Vagina (tissue), 2 donors: ENCODE results near the gene ASPG.

ENCODE experiments used
- POLR2AphosphoS5 ChIP-seq, 2 donors: sonication (generic); formaldehyde crosslinking; IDR thresholded peaks; one replicate each; pipeline ENCODE4 v1.9.0; 2017; ENCODE audit warnings: antibody characterized with exemption in 2 of 2, mild to moderate bottlenecking in 2 of 2, low read depth in 1 of 2; ENCODE audit not compliant: insufficient read depth in 1 of 2
- TF ChIP-seq, protein P1 (sequence below), 3 experiments: fragments of 450-650 bp in 2 of 3; fragments of 200-600 bp in 1 of 3; sonication (generic) in 1 of 3; IDR thresholded peaks; one replicate each; pipeline ENCODE4 v1.5.1; 2017 to 2019; ENCODE audit warnings: antibody characterized with exemption in 3 of 3, mild to moderate bottlenecking in 2 of 3, moderate library complexity in 2 of 3

DNA sequence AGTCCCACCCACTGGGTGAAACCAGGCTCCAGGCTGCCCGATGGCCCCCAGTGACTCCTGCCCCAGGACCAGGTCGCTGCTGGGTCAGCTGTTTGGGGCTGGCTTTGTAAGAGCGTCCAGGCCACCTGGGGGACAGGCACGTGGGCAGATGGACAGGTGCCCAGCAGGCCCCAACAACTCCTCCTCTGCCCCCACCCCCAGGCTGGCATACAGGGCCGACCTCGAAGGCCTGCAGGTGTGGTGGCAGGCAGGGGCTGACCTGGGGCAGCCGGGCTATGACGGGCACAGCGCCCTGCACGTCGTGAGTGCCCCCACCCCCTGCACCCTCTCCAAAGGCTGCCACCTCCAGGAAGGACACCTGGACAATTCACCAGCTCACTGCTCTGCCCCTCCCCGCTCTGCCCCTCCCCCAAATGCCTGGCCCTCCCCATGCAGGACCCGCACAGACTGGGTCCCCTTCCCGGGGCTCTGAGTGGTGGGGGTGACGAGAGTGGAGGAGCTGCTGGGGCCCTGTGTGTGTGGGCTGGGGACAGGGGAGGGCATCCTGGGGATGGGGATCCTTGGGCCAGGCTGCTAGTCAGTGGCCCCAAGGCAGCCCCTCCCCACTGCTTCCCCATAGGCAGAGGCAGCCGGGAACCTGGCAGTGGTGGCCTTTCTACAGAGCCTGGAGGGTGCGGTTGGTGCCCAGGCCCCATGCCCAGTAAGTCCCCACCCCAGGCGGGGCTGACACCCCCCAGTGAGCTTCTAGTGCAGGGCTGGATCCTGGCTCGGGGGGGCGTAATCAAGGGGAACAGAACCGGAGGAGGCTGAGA is 26.0 kb downstream of the ASPG start:
- TF ChIP-seq, protein P1, sequence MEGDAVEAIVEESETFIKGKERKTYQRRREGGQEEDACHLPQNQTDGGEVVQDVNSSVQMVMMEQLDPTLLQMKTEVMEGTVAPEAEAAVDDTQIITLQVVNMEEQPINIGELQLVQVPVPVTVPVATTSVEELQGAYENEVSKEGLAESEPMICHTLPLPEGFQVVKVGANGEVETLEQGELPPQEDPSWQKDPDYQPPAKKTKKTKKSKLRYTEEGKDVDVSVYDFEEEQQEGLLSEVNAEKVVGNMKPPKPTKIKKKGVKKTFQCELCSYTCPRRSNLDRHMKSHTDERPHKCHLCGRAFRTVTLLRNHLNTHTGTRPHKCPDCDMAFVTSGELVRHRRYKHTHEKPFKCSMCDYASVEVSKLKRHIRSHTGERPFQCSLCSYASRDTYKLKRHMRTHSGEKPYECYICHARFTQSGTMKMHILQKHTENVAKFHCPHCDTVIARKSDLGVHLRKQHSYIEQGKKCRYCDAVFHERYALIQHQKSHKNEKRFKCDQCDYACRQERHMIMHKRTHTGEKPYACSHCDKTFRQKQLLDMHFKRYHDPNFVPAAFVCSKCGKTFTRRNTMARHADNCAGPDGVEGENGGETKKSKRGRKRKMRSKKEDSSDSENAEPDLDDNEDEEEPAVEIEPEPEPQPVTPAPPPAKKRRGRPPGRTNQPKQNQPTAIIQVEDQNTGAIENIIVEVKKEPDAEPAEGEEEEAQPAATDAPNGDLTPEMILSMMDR (IDR thresholded peaks at IDR 0.05) = no peak
- no peak for TF ChIP-seq POLR2AphosphoS5 (IDR thresholded peaks at IDR 0.05; ENCODE audit: insufficient read depth in 1 of 2, low read depth in 1 of 2)
